Right cardiac atrium (tissue), 5 donors: ENCODE results near the gene CRYGN. TPM values are rescaled to one million over a fixed set of nuclear protein-coding genes. Genes with fewer than 3 reads are reported as not detected.

Source experiments
- ATAC-seq, 2 donors: fragments of 200-7000 bp; cut with Tn5 transposase; one replicate each; pipeline versions ENCODE4 v1.8.0 to v1.9.1; 2020; ENCODE audit warnings: moderate library complexity in 2 of 2, mild to moderate bottlenecking in 1 of 2
- DNase-seq, 3 donors: peaks; one replicate each; pipeline ENCODE4 v3.0.0-alpha.2; 2020
- H3K27ac ChIP-seq: one replicate; pipeline ENCODE4 v1.5.1; 2013; ENCODE audit warnings: mild to moderate bottlenecking, low read length, control low read depth, moderate library complexity
- H3K27me3 ChIP-seq: one replicate; pipeline ENCODE4 v1.6.1; 2013; ENCODE audit not compliant: control insufficient read depth, insufficient read depth
- H3K4me1 ChIP-seq: one replicate; pipeline ENCODE4 v1.6.1; 2013; ENCODE audit warnings: low read length; ENCODE audit not compliant: control insufficient read depth, insufficient read depth
- H3K4me3 ChIP-seq: one replicate; pipeline ENCODE4 v1.5.1; 2013; ENCODE audit warnings: low read length, control low read depth
- H3K9me3 ChIP-seq: one replicate; pipeline ENCODE4 v1.6.1; 2013; ENCODE audit warnings: low read length; ENCODE audit not compliant: control insufficient read depth
- WGBS: extraction: QIAGEN DNeasy Blood & Tissue Kit; methylation state at CpG from one replicate; pipeline ENCODE4 v1.1.7; 2013; 5-methylcytosine and 5-hydroxymethylcytosine counted together
- intact Hi-C, 4 donors: fragments of 100-400 bp; cut with DNase I; formaldehyde crosslinking; loops; one replicate each; pipeline versions ENCODE4 v1.11.0 to v1.14.0; 2022 to 2023
- microRNA-seq, 2 donors: library from miRNA; unstranded; fragments of <30 nt; microRNA quantifications; one replicate each; pipeline ENCODE4 v1.2.0, GENCODE V29; 2020 to 2021
- polyA plus RNA-seq: library from polyadenylated mRNA; stranded (reverse); fragments of 200-250 nt; gene quantifications from one replicate; pipeline ENCODE4 v1.2.3, GENCODE V29; 2013
- total RNA-seq, 4 donors: library from RNA; stranded (reverse); fragmentation: NEBNext Ultra II Directional; extraction: Animal tissue kit (Norgen Biotek cat#: 25700); gene quantifications; one replicate each; pipeline ENCODE4 v1.2.1, GENCODE V29; 2021
- donor health status: healthy with polysubstance abuse.
- donor health status: DM: no; HTN: yes; CAD: no.
- donor health status: DM: no; HTN: no; CAD: no.
- donor health status: DM: no; HTN: yes; CAD: no; lungs with severe emphysema.
- donor health status: DM: yes; HTN: yes; CAD: no.

The CRYGN gene
- total and polyA plus RNA-seq, 5 donors = 0.07 to 0.11 TPM; not detected in 3

DNA sequence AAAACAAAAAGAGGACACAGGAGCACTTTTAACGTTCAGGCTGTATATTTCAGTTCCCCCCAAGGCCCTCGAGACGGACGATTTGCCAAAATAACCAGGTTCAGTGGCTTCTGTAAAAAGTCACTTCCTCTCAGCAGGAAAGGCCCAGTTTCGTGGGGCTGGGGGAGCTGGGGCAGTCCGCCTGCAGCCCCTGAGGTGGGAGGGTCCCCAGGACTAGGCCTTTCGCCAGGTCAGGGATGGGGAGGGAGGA lies 58.9 kb downstream of the CRYGN start:
- no peaks in the 10 kb centered on the region for H3K27me3 ChIP-seq
- DNase-seq (no peak), ATAC-seq (no peak)
- no peaks in the 10 kb centered on the region for H3K9me3 ChIP-seq
- intact Hi-C loops = loop anchor here in 2 of 4 donors (5.0 to 10.0 kb wide), 2 partner anchors 51 to 54 kb away; no protein-coding TSS in a partner anchor
- no peak overlapping the region for H3K27ac ChIP-seq
- no peaks in the 10 kb centered on the region for H3K4me1 ChIP-seq
- H3K4me3 ChIP-seq = no peak overlapping the region
- WGBS = 31% methylated on average over 7 of the region's 7 CpGs

DNA sequence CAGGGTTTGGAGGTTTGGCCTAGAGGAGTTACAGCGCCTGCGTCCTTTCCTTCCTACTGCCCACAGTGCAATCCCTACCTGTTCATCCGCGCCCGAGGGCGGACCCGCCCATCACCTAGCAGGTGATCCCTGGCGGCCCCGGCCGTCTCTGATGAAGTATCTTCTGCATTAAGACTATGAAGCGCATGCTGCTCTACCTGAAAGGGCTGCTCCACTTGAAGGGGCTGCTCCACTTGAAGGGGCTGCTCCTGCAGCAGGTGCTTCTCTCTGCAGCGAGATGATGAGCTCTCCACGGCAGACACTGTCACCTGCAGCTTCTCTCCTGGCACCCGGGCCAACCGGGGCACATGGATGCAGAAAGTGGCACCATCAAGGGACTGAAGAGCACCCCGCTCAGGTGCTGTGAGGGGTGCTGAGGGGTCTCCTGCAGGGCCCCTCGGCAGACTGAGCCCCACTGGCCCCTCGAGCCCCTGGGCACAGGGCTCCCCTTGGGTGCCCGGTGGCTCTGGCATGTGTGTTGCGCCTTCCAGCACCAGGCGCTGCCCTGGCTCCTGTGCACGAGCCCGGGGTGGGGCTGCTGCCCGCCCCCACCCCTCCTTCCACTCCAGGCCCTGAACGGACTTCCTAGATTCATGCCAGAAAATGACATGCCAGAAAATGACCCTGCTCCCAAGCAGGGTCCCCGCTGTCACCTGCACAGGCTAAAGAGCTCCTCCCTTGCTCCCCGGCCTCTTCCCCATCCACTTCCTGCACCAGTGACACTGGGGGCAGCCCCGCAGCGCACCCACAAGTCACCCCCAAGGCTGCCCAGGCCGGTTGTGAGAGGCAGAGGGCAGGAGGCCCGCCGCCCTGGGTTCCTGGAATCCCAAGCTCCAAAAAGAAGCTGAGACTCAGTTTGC lies 59.5 kb downstream of the CRYGN start:
- no peaks in the 10 kb centered on the region for H3K9me3 ChIP-seq
- H3K4me3 ChIP-seq = no peak overlapping the region
- WGBS = 83% methylated on average over 32 of the region's 32 CpGs
- intact Hi-C loops = loop anchor here in 2 of 4 donors (5.0 to 10.0 kb wide), 2 partner anchors 52 to 54 kb away; no protein-coding TSS in a partner anchor
- H3K4me1 ChIP-seq = no peaks in the 10 kb centered on the region
- ATAC-seq (no peak), DNase-seq (no peak)
- no peak overlapping the region for H3K27ac ChIP-seq
- no peaks in the 10 kb centered on the region for H3K27me3 ChIP-seq

DNA sequence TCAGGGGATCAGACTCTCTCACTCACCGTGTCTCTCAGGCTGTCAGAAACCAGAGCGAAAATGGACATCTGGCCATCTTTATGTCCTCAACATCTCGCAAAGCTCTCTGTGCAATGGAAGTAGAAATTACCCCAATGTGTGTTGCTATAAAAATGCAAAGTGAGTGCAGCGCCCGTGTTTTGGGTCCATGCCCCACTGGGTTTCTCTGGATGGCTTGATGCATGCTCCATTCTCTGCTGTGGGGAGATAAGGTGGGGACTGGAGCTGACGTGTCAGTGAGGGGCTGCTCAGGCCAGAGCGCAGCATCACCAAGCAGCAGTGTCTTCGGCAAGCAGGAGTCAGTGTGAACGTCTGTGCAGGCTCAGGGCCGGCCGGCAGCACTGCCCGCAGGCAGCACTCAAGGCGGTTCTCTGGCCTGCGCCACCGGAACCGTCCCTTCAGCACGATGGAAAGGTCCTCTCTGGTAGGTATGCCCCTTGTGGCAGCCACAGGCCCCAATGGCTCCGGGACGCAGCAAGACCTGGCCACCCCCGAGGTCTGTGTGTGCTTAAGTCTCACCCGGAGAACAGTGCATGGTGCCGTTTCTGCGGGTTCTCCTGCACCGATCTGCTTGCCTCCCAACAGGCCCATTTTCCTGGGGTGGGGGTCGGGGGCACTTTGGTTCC lies 60.3 kb downstream of the CRYGN start:
- 84% methylated on average over 25 of the region's 25 CpGs for WGBS
- no peak for ATAC-seq
- H3K4me1 ChIP-seq = no peaks in the 10 kb centered on the region
- H3K27me3 ChIP-seq = no peaks in the 10 kb centered on the region
- no peak overlapping the region for H3K27ac ChIP-seq
- intact Hi-C loops = loop anchor here (5.0 to 10.0 kb wide), 5 partner anchors 53 to 375 kb away; partner anchors contain the start of gene CRYGN (in 1 of the 4)
- no peak for DNase-seq
- no peak overlapping the region for H3K4me3 ChIP-seq
- no peaks in the 10 kb centered on the region for H3K9me3 ChIP-seq

DNA sequence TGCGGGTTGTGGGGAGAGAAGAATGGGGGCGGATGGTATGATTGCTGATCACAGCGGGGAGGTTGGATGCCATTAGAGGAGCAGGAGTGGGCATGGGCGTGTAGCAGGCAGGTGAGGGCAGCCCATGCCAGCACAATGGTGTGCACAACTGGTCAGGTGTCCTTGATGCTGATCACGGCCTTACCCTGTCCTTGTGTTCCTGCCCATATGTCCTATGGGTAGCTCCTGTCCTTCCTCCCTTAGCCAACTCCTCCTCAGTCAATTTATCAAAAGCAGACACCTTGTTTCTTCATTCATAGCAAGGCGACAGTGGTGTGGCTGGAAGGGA lies 60.8 kb downstream of the CRYGN start:
- intact Hi-C loops = loop anchor here in 3 of 4 donors (5.0 to 10.0 kb wide), 3 partner anchors 58 to 376 kb away; partner anchors contain the start of gene CRYGN (in 1 of the 3)
- H3K9me3 ChIP-seq = no peaks in the 10 kb centered on the region
- ATAC-seq (no peak), DNase-seq (no peak)
- no peaks in the 10 kb centered on the region for H3K27me3 ChIP-seq
- 94% methylated on average over 6 of the region's 6 CpGs for WGBS
- H3K4me1 ChIP-seq = no peaks in the 10 kb centered on the region
- H3K4me3 ChIP-seq = no peak overlapping the region
- H3K27ac ChIP-seq = no peak overlapping the region

Small RNA genes lying within 50 kb of the gene (microRNA-seq; reads per million reads assigned to microRNA genes)
- 0 reads per million in 2 donors for gene MIR3907

Other genes with a start within 250 kb of the CRYGN start
- not detected for gene H2BK1, start 229.7 kb downstream of the CRYGN start, total RNA-seq
- not detected for gene H2BK1, start 229.7 kb downstream of the CRYGN start, polyA plus RNA-seq
- gene ABCF2, start 212.9 kb downstream of the CRYGN start, total RNA-seq = 10 to 100 TPM; 24.6 to 34.5 (median 26.3) TPM
- gene ABCF2, start 212.9 kb downstream of the CRYGN start, polyA plus RNA-seq = 17.8 TPM
- gene CHPF2, start 207.7 kb downstream of the CRYGN start, total RNA-seq = 10 to 100 TPM; 22.2 to 35.3 (median 27.0) TPM
- gene CHPF2, start 207.7 kb downstream of the CRYGN start, polyA plus RNA-seq = 15.5 TPM
- gene SMARCD3, start 191.4 kb downstream of the CRYGN start, total RNA-seq = 100 to 1,000 TPM; 149 to 291 (median 238) TPM
- 141 TPM for gene SMARCD3, start 191.4 kb downstream of the CRYGN start, polyA plus RNA-seq
- 10 to 100 TPM; 33.3 to 42.4 (median 38.6) TPM for gene NUB1, start 98.3 kb downstream of the CRYGN start, total RNA-seq
- 24.1 TPM for gene NUB1, start 98.3 kb downstream of the CRYGN start, polyA plus RNA-seq
- under 1 TPM; 0.17 to 0.47 (median 0.17) TPM for gene WDR86, start 30.1 kb downstream of the CRYGN start, total RNA-seq
- gene WDR86, start 30.1 kb downstream of the CRYGN start, polyA plus RNA-seq = 0.34 TPM
- 100 to 1,000 TPM; 115 to 217 (median 124) TPM for gene RHEB, start 79.8 kb upstream of the CRYGN start, total RNA-seq
- 135 TPM for gene RHEB, start 79.8 kb upstream of the CRYGN start, polyA plus RNA-seq